Liver (tissue), 9 donors: ENCODE measurements around the gene DYSF. TPM values are rescaled to one million over a fixed set of nuclear protein-coding genes. Genes with fewer than 3 reads are reported as not detected.

Source experiments
- DNase-seq: peaks from one replicate; pipeline ENCODE4 v3.0.0-alpha.2; 2017; ENCODE audit warnings: low spot score
- H3K27ac ChIP-seq, 2 donors: one replicate each; pipeline ENCODE4 v1.7.0; 2013; ENCODE audit warnings: inconsistent platforms in 2 of 2, low read length in 2 of 2, control low read depth in 1 of 2, low read depth in 1 of 2, mild to moderate bottlenecking in 1 of 2
- H3K27me3 ChIP-seq, 4 donors: one replicate each; pipeline versions ENCODE4 v1.6.1 to v1.7.0; 2013; ENCODE audit warnings: low read length in 3 of 4, inconsistent platforms in 1 of 4, mild to moderate bottlenecking in 1 of 4, moderate library complexity in 1 of 4; ENCODE audit not compliant: control insufficient read depth in 4 of 4, insufficient read depth in 4 of 4
- H3K36me3 ChIP-seq, 4 donors: one replicate each; pipeline versions ENCODE4 v1.6.1 to v1.7.0; 2013; ENCODE audit warnings: low read length in 3 of 4, mild to moderate bottlenecking in 3 of 4, low read depth in 1 of 4, moderate library complexity in 1 of 4; ENCODE audit not compliant: control insufficient read depth in 4 of 4, insufficient read depth in 3 of 4
- H3K4me1 ChIP-seq, 4 donors: one replicate each; pipeline versions ENCODE4 v1.6.1 to v1.7.0; 2013; ENCODE audit warnings: low read length in 3 of 4, mild to moderate bottlenecking in 3 of 4, moderate library complexity in 1 of 4; ENCODE audit not compliant: control insufficient read depth in 4 of 4, insufficient read depth in 4 of 4
- H3K4me3 ChIP-seq, 3 donors: one replicate each; pipeline versions ENCODE4 v1.6.1 to v1.7.0; 2013; ENCODE audit warnings: low read length in 3 of 3, control low read depth in 1 of 3, low read depth in 1 of 3, mild to moderate bottlenecking in 1 of 3
- H3K9ac ChIP-seq, 2 donors: one replicate each; pipeline ENCODE4 v1.7.0; 2013; ENCODE audit warnings: low read length in 2 of 2, mild to moderate bottlenecking in 2 of 2, moderate library complexity in 2 of 2, control low read depth in 1 of 2, low read depth in 1 of 2
- H3K9me3 ChIP-seq, 4 donors: one replicate each; pipeline versions ENCODE4 v1.6.1 to v1.7.0; 2013; ENCODE audit warnings: low read length in 3 of 4; ENCODE audit not compliant: control insufficient read depth in 4 of 4
- EGR1 ChIP-seq, 2 donors: IDR thresholded peaks; 2 replicates each; pipeline ENCODE4 v1.6.1; 2016 to 2018; ENCODE audit warnings: antibody characterized with exemption in 2 of 2, low read depth in 2 of 2
- FOXA2 ChIP-seq: IDR thresholded peaks from 2 replicates; pipeline ENCODE4 v1.6.1; 2016; ENCODE audit warnings: antibody characterized with exemption
- GABPA ChIP-seq, 2 donors: IDR thresholded peaks in 1 of 2; conservative IDR thresholded peaks in 1 of 2; 2 replicates each; pipeline ENCODE4 v1.6.1; 2016; ENCODE audit warnings: antibody characterized with exemption in 2 of 2, mild to moderate bottlenecking in 1 of 2, moderate library complexity in 1 of 2
- HNF4G ChIP-seq: IDR thresholded peaks from 2 replicates; pipeline ENCODE4 v1.6.1; 2016; ENCODE audit warnings: antibody characterized with exemption
- JUND ChIP-seq, 2 donors: IDR thresholded peaks; 2 replicates each; pipeline ENCODE4 v1.6.1; 2016; ENCODE audit warnings: antibody characterized with exemption in 2 of 2
- NR2F2 ChIP-seq: IDR thresholded peaks from 2 replicates; pipeline ENCODE4 v1.6.1; 2016; ENCODE audit warnings: antibody characterized with exemption
- RAD21 ChIP-seq, 2 donors: IDR thresholded peaks; 2 replicates each; pipeline ENCODE4 v1.6.1; 2016; ENCODE audit warnings: antibody characterized with exemption in 2 of 2, mild to moderate bottlenecking in 2 of 2
- RXRA ChIP-seq, 2 donors: IDR thresholded peaks; 2 replicates each; pipeline ENCODE4 v1.6.1; 2017 to 2018; ENCODE audit warnings: antibody characterized with exemption in 2 of 2, mild to moderate bottlenecking in 1 of 2
- TAF1 ChIP-seq: conservative IDR thresholded peaks from 2 replicates; pipeline ENCODE4 v1.6.1; 2016; ENCODE audit warnings: antibody characterized with exemption, mild to moderate bottlenecking
- WGBS: extraction: QIAGEN DNeasy Blood & Tissue Kit; methylation state at CpG from one replicate; pipeline ENCODE4 v1.1.7; 2013; 5-methylcytosine and 5-hydroxymethylcytosine counted together
- polyA plus RNA-seq, 2 donors: library from polyadenylated mRNA; stranded (reverse) in 1 of 2; unstranded in 1 of 2; fragments of 200-250 nt in 1 of 2; fragments of >200 nt in 1 of 2; fragmentation: Nextera tagmentation in 1 of 2; extraction: Ambion mirVana in 1 of 2; gene quantifications; one replicate each; pipeline versions ENCODE4 v1.2.1 to v1.2.3, GENCODE V29; 2013 to 2015
- total RNA-seq, 2 donors: library from RNA; depleted of rRNA; stranded (reverse); fragments of >200 nt; gene quantifications; one replicate each; pipeline ENCODE4 v1.2.3, GENCODE V29; 2014
- TF ChIP-seq, protein P1 (sequence below): IDR thresholded peaks from 2 replicates; pipeline ENCODE4 v1.6.1; 2016; ENCODE audit warnings: antibody characterized with exemption
- TF ChIP-seq, protein P2 (sequence below): fragments of 150-350 bp; IDR thresholded peaks from 2 replicates; pipeline ENCODE4 v1.5.1; 2017; ENCODE audit warnings: improper control_type of control experiment, low read depth, low read length; ENCODE audit not compliant: missing input control
- TF ChIP-seq, protein P3 (sequence below): IDR thresholded peaks from 2 replicates; pipeline ENCODE4 v1.6.1; 2016; ENCODE audit warnings: antibody characterized with exemption
- TF ChIP-seq, protein P4 (sequence below): IDR thresholded peaks from 2 replicates; pipeline ENCODE4 v1.6.1; 2016; ENCODE audit warnings: antibody characterized with exemption, mild to moderate bottlenecking
- donor health status: healthy.
- donor health status: healthy.
- donor health status: healthy.
- donor health status: healthy.
- donor health status: healthy.

DYSF gene
- total and polyA plus RNA-seq, 4 donors = 8.5 to 20.8 (median 13.6) TPM

DNA sequence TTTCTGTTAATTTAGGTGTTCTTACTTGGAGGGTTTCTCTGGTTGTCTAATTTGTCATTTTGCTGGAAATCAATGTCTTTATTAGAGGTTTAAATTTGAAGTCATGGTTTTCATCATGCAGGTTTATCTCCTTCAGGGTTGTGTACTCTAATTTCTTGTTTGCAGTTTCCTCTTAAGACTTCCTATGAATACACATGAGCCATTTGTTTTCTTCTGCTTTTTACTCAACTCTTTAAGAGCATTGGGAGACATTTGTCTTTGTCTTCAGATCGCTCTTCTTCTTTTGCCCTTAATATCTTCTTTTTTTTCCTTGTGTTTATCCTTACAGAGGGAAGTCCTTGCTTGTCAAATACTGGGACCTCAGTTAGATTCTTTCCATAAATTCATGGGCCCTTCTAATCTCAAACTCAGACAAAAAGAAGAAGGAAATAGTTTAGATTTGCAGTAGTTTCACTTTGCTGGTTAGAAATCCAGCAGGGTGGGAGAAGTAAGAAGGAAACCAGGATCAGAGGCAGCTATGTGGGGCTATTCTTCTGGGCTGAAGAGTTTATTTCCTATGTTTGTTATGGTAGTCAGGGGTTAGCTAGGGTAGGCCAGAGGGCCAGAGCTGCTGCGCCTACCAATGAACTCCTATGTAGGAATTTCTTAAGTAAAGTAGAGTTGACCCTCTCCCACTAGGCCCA is 176.6 kb downstream of the DYSF start:
- no peaks in the 10 kb centered on the region for H3K4me1 ChIP-seq
- no peak overlapping the region for H3K4me3 ChIP-seq
- H3K27ac ChIP-seq = no peak overlapping the region
- H3K36me3 ChIP-seq = peaks cover 0 to 3% (median 0%) of the 10 kb centered on the region in 4 donors
- no peak overlapping the region for H3K9ac ChIP-seq
- no peak for DNase-seq
- H3K27me3 ChIP-seq = no peaks in the 10 kb centered on the region
- no peak for TF ChIP-seq GABPA (IDR thresholded peaks at IDR 0.05 in 1 of 2, conservative IDR thresholded peaks at IDR 0.05 in 1 of 2)
- TF ChIP-seq, protein P1, sequence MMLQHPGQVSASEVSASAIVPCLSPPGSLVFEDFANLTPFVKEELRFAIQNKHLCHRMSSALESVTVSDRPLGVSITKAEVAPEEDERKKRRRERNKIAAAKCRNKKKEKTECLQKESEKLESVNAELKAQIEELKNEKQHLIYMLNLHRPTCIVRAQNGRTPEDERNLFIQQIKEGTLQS = no peak
- no peak for TF ChIP-seq RAD21 (IDR thresholded peaks at IDR 0.05)
- TF ChIP-seq JUND (IDR thresholded peaks at IDR 0.05) = no peak
- WGBS = 79% methylated on average over 2 of the region's 2 CpGs
- H3K9me3 ChIP-seq = no peaks in the 10 kb centered on the region

DNA sequence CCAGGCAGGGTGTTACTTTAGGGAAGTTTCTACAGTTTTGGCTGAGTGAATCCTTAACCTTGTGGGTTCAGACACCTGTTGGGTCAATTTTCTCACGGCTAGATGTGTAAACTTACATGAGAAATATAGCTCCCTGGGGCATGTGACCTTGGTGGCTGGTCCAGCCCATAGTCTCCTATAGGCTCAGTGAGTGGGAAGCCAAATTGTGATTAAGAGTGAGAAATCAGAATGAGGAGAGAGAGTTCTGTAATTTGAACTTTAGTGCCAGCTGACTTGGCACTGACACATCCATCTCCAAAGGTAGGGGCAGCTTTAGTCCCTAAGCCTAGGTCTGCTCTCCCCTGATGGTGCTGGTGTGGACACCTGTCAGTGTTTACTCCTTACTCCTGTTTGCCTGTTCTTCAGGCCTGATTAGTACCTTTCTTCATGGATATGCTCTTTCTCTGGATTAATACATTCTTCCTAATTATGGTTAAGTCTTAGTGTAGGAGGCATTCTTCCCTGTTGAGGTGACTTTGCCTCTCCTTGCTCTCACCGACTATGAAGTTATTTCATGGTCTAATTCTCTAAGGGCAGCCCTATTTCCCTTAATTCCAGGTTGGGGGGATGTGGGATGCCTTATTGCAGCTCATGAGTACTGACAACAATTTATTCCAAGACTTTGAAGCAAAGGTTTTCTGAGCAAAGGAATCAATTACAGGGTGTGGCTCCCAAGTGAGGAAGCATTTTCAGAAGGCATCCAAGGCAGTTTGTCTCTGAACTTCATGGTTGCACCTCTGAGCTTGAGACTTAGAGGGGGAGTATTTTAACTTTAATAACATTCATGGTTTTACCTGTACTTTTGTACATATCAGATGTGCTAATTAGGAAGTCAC is 177.3 kb downstream of the DYSF start:
- no peak overlapping the region for H3K27ac ChIP-seq
- no peaks in the 10 kb centered on the region for H3K27me3 ChIP-seq
- H3K4me3 ChIP-seq = no peak overlapping the region
- DNase-seq = no peak
- TF ChIP-seq JUND (IDR thresholded peaks at IDR 0.05) = no peak
- TF ChIP-seq RAD21 (IDR thresholded peaks at IDR 0.05) = no peak
- TF ChIP-seq NR2F2 = no peak
- TF ChIP-seq, protein P2, sequence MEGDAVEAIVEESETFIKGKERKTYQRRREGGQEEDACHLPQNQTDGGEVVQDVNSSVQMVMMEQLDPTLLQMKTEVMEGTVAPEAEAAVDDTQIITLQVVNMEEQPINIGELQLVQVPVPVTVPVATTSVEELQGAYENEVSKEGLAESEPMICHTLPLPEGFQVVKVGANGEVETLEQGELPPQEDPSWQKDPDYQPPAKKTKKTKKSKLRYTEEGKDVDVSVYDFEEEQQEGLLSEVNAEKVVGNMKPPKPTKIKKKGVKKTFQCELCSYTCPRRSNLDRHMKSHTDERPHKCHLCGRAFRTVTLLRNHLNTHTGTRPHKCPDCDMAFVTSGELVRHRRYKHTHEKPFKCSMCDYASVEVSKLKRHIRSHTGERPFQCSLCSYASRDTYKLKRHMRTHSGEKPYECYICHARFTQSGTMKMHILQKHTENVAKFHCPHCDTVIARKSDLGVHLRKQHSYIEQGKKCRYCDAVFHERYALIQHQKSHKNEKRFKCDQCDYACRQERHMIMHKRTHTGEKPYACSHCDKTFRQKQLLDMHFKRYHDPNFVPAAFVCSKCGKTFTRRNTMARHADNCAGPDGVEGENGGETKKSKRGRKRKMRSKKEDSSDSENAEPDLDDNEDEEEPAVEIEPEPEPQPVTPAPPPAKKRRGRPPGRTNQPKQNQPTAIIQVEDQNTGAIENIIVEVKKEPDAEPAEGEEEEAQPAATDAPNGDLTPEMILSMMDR = no peak
- no peak for TF ChIP-seq EGR1 (IDR thresholded peaks at IDR 0.05; ENCODE audit: low read depth in 2 of 2)
- no peak for TF ChIP-seq HNF4G
- TF ChIP-seq, protein P3, sequence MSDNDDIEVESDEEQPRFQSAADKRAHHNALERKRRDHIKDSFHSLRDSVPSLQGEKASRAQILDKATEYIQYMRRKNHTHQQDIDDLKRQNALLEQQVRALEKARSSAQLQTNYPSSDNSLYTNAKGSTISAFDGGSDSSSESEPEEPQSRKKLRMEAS = no peak
- TF ChIP-seq RXRA (IDR thresholded peaks at IDR 0.05) = no peak
- TF ChIP-seq TAF1 = no peak
- H3K36me3 ChIP-seq = peaks cover 0 to 3% (median 0%) of the 10 kb centered on the region in 4 donors
- no peak overlapping the region for H3K9ac ChIP-seq
- 86% methylated on average over 2 of the region's 2 CpGs for WGBS
- no peaks in the 10 kb centered on the region for H3K4me1 ChIP-seq
- no peaks in the 10 kb centered on the region for H3K9me3 ChIP-seq

DNA sequence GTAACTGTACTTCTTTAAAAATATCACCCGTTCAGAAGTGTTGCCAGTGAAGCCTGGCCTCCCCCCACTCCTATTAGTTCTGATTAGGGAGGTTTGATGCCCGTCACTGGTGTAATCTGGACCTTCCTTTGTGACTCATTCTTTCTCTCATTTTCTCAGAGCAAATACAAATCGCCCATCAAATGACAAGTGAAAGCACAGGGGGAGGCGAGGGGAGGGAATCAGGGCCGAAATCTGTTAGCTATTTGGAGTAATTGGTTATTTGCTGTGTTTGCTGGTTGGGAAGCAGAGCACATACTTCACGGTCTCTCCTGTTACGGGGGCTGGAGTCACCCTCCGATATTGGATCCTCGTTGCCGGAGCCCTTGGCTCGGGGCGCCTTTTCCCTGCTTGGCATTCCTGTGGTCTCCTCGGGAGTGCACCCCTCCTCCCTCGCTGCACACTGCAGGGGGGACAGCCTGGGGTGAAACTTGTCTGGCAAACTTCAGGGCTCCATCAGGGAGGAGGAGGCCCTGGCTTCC is 178.1 kb downstream of the DYSF start:
- Histone ChIP-seq H3K4me1 (no peaks in the 10 kb centered on the region), H3K9ac (no peak overlapping the region), H3K27me3 (no peaks in the 10 kb centered on the region), H3K27ac (no peak overlapping the region), H3K36me3 (peaks cover 0 to 3% (median 0%) of the 10 kb centered on the region in 4 donors), H3K9me3 (no peaks in the 10 kb centered on the region), H3K4me3 (no peak overlapping the region)
- WGBS = 91% methylated on average over 14 of the region's 14 CpGs
- no peak for DNase-seq
- TF ChIP-seq, protein P4, sequence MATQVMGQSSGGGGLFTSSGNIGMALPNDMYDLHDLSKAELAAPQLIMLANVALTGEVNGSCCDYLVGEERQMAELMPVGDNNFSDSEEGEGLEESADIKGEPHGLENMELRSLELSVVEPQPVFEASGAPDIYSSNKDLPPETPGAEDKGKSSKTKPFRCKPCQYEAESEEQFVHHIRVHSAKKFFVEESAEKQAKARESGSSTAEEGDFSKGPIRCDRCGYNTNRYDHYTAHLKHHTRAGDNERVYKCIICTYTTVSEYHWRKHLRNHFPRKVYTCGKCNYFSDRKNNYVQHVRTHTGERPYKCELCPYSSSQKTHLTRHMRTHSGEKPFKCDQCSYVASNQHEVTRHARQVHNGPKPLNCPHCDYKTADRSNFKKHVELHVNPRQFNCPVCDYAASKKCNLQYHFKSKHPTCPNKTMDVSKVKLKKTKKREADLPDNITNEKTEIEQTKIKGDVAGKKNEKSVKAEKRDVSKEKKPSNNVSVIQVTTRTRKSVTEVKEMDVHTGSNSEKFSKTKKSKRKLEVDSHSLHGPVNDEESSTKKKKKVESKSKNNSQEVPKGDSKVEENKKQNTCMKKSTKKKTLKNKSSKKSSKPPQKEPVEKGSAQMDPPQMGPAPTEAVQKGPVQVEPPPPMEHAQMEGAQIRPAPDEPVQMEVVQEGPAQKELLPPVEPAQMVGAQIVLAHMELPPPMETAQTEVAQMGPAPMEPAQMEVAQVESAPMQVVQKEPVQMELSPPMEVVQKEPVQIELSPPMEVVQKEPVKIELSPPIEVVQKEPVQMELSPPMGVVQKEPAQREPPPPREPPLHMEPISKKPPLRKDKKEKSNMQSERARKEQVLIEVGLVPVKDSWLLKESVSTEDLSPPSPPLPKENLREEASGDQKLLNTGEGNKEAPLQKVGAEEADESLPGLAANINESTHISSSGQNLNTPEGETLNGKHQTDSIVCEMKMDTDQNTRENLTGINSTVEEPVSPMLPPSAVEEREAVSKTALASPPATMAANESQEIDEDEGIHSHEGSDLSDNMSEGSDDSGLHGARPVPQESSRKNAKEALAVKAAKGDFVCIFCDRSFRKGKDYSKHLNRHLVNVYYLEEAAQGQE = no peak
- TF ChIP-seq FOXA2 (no peak), RAD21 (IDR thresholded peaks at IDR 0.05) (no peak), HNF4G (no peak), RXRA (IDR thresholded peaks at IDR 0.05) (no peak)
